ENCODE measurements around the gene CWC27. TPM values are rescaled to one million over a fixed set of nuclear protein-coding genes. Genes with fewer than 3 reads are reported as not detected.
"Not testable (repeated sequence)": the region's sequence is repeated elsewhere in the genome, so short reads cannot be mapped to it uniquely, and the experiment has no call there.

Gene CWC27
- polyA plus RNA-seq, 1 donor: 20.8 TPM

DNA sequence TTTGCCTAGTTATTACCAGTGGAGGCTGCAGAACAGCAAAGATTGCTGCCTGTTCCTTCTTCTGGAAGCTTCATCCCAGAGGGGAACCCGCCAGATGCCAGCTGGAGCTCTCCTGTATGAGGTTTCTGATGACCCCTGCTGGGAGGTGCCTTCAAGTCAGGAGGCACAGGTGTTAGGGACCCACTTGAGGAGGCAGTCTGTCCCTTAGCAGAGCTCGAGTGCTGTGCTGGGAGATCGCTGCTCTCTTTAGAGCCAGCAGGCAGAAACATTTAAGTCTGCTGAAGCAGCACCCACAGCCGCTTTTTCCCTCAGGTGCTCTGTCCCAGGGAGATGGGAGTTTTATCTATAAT lies 170.7 kb downstream of the CWC27 start:
- not testable (repeated sequence) for H3K27ac ChIP-seq (ENCODE audit: low read length); H3K4me3 ChIP-seq (ENCODE audit: low read length)
- no CpG with 5 or more reads among the region's 4 CpGs for WGBS (ENCODE audit: insufficient coverage, low lambda C conversion rate)

GRCh38 chr5:64939772-64940510 lies 171.2 kb downstream of the CWC27 start:
- H3K4me3 ChIP-seq (ENCODE audit: low read length): no peak overlapping the region

More for the DNA sequence above, 170.7 kb downstream of the CWC27 start:
- not testable (repeated sequence) for DNase-seq; H3K27me3 ChIP-seq (ENCODE audit: control insufficient read depth, insufficient read depth, low read length); H3K9me3 ChIP-seq (ENCODE audit: control insufficient read depth, low read depth, low read length); H3K4me1 ChIP-seq (ENCODE audit: control insufficient read depth, insufficient read depth, low read length); H3K36me3 ChIP-seq (ENCODE audit: control insufficient read depth, insufficient read depth, low read length)

GRCh38 chr5:64942460-64942859 lies 173.7 kb downstream of the CWC27 start:
- no peaks in the 10 kb centered on the region for H3K9me3 ChIP-seq (ENCODE audit: control insufficient read depth, low read depth, low read length)
- H3K27ac ChIP-seq (ENCODE audit: low read length): no peak overlapping the region
- no peaks in the 10 kb centered on the region for H3K27me3 ChIP-seq (ENCODE audit: control insufficient read depth, insufficient read depth, low read length)
- no peak overlapping the region for H3K4me3 ChIP-seq (ENCODE audit: low read length)
- WGBS (ENCODE audit: insufficient coverage, low lambda C conversion rate): 83% methylated on average over 3 of the region's 4 CpGs
- H3K36me3 ChIP-seq (ENCODE audit: control insufficient read depth, insufficient read depth, low read length): no peaks in the 10 kb centered on the region
- DNase-seq: no peak
- peaks cover 2% of the 10 kb centered on the region for H3K4me1 ChIP-seq (ENCODE audit: control insufficient read depth, insufficient read depth, low read length)

More at GRCh38 chr5:64939772-64940510, 171.2 kb downstream of the CWC27 start:
- no peaks in the 10 kb centered on the region for H3K9me3 ChIP-seq (ENCODE audit: control insufficient read depth, low read depth, low read length)
- no peaks in the 10 kb centered on the region for H3K27me3 ChIP-seq (ENCODE audit: control insufficient read depth, insufficient read depth, low read length)
- DNase-seq: peak; percentile 10 to 50
- no peaks in the 10 kb centered on the region for H3K4me1 ChIP-seq (ENCODE audit: control insufficient read depth, insufficient read depth, low read length)
- H3K27ac ChIP-seq (ENCODE audit: low read length): no peak overlapping the region
- H3K36me3 ChIP-seq (ENCODE audit: control insufficient read depth, insufficient read depth, low read length): no peaks in the 10 kb centered on the region
- WGBS (ENCODE audit: insufficient coverage, low lambda C conversion rate): no CpG with 5 or more reads among the region's 17 CpGs

DNA sequence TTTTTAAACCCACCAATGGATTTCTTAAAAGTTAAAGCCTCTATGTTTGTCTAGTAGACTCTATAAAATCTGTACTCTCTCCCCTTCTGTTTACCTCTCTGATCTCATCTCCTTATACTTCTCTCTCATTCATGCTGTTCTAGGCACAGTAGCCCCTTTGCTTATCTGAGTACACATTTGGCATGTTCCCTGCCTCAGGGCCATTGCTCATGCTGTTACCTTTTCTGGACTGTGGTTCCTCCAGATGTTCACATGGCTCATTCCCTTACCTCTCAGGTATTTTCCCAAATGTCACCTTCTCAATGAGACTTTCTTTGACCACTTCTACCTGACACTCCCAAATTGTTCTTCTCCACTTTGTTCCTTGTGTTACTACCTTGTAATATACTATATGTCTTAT lies 176.1 kb downstream of the CWC27 start:
- H3K9me3 ChIP-seq (ENCODE audit: control insufficient read depth, low read depth, low read length): no peaks in the 10 kb centered on the region
- H3K4me1 ChIP-seq (ENCODE audit: control insufficient read depth, insufficient read depth, low read length): peaks cover 2% of the 10 kb centered on the region
- H3K36me3 ChIP-seq (ENCODE audit: control insufficient read depth, insufficient read depth, low read length): no peaks in the 10 kb centered on the region
- H3K27me3 ChIP-seq (ENCODE audit: control insufficient read depth, insufficient read depth, low read length): no peaks in the 10 kb centered on the region
- no peak overlapping the region for H3K4me3 ChIP-seq (ENCODE audit: low read length)
- H3K27ac ChIP-seq (ENCODE audit: low read length): no peak overlapping the region
- no peak for DNase-seq

DNA sequence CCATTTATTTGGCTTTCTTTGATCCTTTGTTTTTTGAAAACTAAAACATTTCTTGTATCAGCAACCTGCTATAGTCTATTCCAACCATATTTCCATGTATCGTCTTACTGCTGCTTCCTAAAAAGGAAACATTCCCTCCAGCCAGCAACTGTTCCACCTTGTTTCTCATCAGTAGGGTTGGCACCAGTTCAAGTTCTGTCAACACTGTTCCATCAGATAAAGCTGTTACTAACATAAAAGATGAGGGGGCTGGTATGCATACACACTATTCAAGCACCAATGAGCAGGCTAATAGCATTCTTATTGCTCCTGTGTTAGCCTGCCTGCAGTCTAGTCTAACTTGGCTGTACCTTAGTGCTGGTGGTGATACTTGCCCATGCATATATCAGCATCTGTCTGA lies 178.3 kb downstream of the CWC27 start:
- Histone ChIP-seq H3K27me3 (ENCODE audit: control insufficient read depth, insufficient read depth, low read length) (no peaks in the 10 kb centered on the region), H3K36me3 (ENCODE audit: control insufficient read depth, insufficient read depth, low read length) (no peaks in the 10 kb centered on the region), H3K27ac (ENCODE audit: low read length) (no peak overlapping the region), H3K9me3 (ENCODE audit: control insufficient read depth, low read depth, low read length) (no peaks in the 10 kb centered on the region), H3K4me1 (ENCODE audit: control insufficient read depth, insufficient read depth, low read length) (peaks cover 2% of the 10 kb centered on the region), H3K4me3 (ENCODE audit: low read length) (no peak overlapping the region)
- peak in 1 of 2 donors; percentile 20 for DNase-seq
- 100% methylated on average over 1 of the region's 1 CpG for WGBS (ENCODE audit: insufficient coverage, low lambda C conversion rate)

DNA sequence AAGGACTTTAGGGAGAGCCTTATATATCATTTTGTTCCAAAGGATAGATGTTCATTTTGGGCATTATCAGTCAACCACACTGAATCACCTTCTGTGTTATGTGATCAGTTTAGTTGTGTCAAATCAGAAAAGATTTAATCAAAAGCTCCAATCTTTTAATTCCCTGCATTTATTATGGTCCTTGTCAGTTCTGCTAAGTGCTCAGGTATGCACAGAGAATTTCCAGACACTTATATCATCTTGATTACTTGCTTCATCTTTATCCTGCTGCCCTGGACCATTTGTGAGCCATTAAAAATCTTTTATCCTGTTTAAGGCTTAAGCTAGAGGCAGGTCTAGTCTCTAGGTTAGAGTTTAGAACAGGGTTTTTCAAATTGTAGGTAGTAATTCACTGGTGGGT lies 179.1 kb downstream of the CWC27 start:
- Histone ChIP-seq H3K27me3 (ENCODE audit: control insufficient read depth, insufficient read depth, low read length) (no peaks in the 10 kb centered on the region), H3K36me3 (ENCODE audit: control insufficient read depth, insufficient read depth, low read length) (no peaks in the 10 kb centered on the region), H3K9me3 (ENCODE audit: control insufficient read depth, low read depth, low read length) (no peaks in the 10 kb centered on the region), H3K4me1 (ENCODE audit: control insufficient read depth, insufficient read depth, low read length) (peaks cover 2% of the 10 kb centered on the region), H3K4me3 (ENCODE audit: low read length) (no peak overlapping the region), H3K27ac (ENCODE audit: low read length) (no peak overlapping the region)
- DNase-seq: no peak

- H3K9me3 ChIP-seq (ENCODE audit: control insufficient read depth, low read depth, low read length): no peaks in the 10 kb centered on the region
- H3K4me3 ChIP-seq (ENCODE audit: low read length): no peak overlapping the region
- no peak for DNase-seq
- H3K27ac ChIP-seq (ENCODE audit: low read length): no peak overlapping the region
- WGBS (ENCODE audit: insufficient coverage, low lambda C conversion rate): no CpG with 5 or more reads among the region's 3 CpGs
- peaks cover 2% of the 10 kb centered on the region for H3K4me1 ChIP-seq (ENCODE audit: control insufficient read depth, insufficient read depth, low read length)
- no peaks in the 10 kb centered on the region for H3K27me3 ChIP-seq (ENCODE audit: control insufficient read depth, insufficient read depth, low read length)
- H3K36me3 ChIP-seq (ENCODE audit: control insufficient read depth, insufficient read depth, low read length): no peaks in the 10 kb centered on the region
These were observed 180.6 kb downstream of the CWC27 start for GRCh38 chr5:64949331-64949730.

- no peaks in the 10 kb centered on the region for H3K9me3 ChIP-seq (ENCODE audit: control insufficient read depth, low read depth, low read length)
- WGBS (ENCODE audit: insufficient coverage, low lambda C conversion rate): 100% methylated on average over 3 of the region's 3 CpGs
These were observed 184.4 kb downstream of the CWC27 start for GRCh38 chr5:64952951-64953673.

DNA sequence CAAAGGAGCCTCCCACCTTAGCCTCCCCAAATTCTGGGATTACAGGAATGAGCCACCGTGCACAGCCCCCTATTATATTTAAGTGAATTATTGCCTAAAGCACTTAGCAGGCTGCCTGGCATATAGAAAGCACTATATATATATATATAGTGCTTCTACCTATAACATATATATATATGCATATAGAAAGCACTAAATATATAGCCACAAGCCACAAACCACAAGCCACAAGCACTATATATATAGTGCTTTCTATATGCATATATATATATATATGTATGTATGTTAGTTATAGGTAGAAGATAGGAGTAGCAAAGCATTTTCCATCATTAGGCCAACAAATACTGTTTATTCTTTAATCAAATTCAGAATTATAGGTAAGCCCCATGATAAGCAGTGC lies 185.8 kb downstream of the CWC27 start:
- Histone ChIP-seq H3K4me3 (ENCODE audit: low read length) (no peak overlapping the region), H3K9me3 (ENCODE audit: control insufficient read depth, low read depth, low read length) (no peaks in the 10 kb centered on the region), H3K27me3 (ENCODE audit: control insufficient read depth, insufficient read depth, low read length) (no peaks in the 10 kb centered on the region), H3K36me3 (ENCODE audit: control insufficient read depth, insufficient read depth, low read length) (no peaks in the 10 kb centered on the region), H3K27ac (ENCODE audit: low read length) (no peak overlapping the region), H3K4me1 (ENCODE audit: control insufficient read depth, insufficient read depth, low read length) (peaks cover 4% of the 10 kb centered on the region)
- no peak for DNase-seq
- WGBS (ENCODE audit: insufficient coverage, low lambda C conversion rate): no CpG with 5 or more reads among the region's 1 CpG

More at GRCh38 chr5:64952951-64953673, 184.4 kb downstream of the CWC27 start:
- Histone ChIP-seq H3K36me3 (ENCODE audit: control insufficient read depth, insufficient read depth, low read length) (no peaks in the 10 kb centered on the region), H3K4me1 (ENCODE audit: control insufficient read depth, insufficient read depth, low read length) (peaks cover 4% of the 10 kb centered on the region), H3K27ac (ENCODE audit: low read length) (no peak overlapping the region), H3K4me3 (ENCODE audit: low read length) (no peak overlapping the region), H3K27me3 (ENCODE audit: control insufficient read depth, insufficient read depth, low read length) (no peaks in the 10 kb centered on the region)
- no peak for DNase-seq

GRCh38 chr5:64958757-64959391 lies 190.1 kb downstream of the CWC27 start:
- Histone ChIP-seq H3K4me1 (ENCODE audit: control insufficient read depth, insufficient read depth, low read length) (peaks cover 4% of the 10 kb centered on the region), H3K9me3 (ENCODE audit: control insufficient read depth, low read depth, low read length) (peaks cover 7% of the 10 kb centered on the region), H3K4me3 (ENCODE audit: low read length) (no peak overlapping the region), H3K27ac (ENCODE audit: low read length) (no peak overlapping the region), H3K36me3 (ENCODE audit: control insufficient read depth, insufficient read depth, low read length) (no peaks in the 10 kb centered on the region), H3K27me3 (ENCODE audit: control insufficient read depth, insufficient read depth, low read length) (no peaks in the 10 kb centered on the region)
- DNase-seq: no peak

Data from large intestine (tissue), 3 donors.